SK-MEL-5 (cell line): ENCODE results near the gene PRRG2. TPM values are rescaled to one million over a fixed set of nuclear protein-coding genes. Genes with fewer than 3 reads are reported as not detected.
"Not testable (repeated sequence)": the region's sequence is repeated elsewhere in the genome, so short reads cannot be mapped to it uniquely, and the experiment has no call there.

Experiments used
- DNase-seq: peaks from one replicate; pipeline ENCODE4 v3.0.0-alpha.2; 2016; ENCODE audit warnings: low read depth, low spot score
- in situ Hi-C: cut with HindIII; loops from 2 replicates; pipeline ENCODE4 v1.10.0; 2016; ENCODE audit warnings: low sequenced_read_pairs, high pct_unique_total_duplicates, low pct_unique_long_range_greater_than_20kb
- total RNA-seq: library from RNA; depleted of rRNA; stranded (reverse); fragments of >200 nt; shearing (Covaris generic); gene quantifications from 2 replicates; pipeline ENCODE4 v1.2.3, GENCODE V29; 2014

Gene PRRG2
- total RNA-seq, 1 experiment from 2014 or later = 6.8 TPM

DNA sequence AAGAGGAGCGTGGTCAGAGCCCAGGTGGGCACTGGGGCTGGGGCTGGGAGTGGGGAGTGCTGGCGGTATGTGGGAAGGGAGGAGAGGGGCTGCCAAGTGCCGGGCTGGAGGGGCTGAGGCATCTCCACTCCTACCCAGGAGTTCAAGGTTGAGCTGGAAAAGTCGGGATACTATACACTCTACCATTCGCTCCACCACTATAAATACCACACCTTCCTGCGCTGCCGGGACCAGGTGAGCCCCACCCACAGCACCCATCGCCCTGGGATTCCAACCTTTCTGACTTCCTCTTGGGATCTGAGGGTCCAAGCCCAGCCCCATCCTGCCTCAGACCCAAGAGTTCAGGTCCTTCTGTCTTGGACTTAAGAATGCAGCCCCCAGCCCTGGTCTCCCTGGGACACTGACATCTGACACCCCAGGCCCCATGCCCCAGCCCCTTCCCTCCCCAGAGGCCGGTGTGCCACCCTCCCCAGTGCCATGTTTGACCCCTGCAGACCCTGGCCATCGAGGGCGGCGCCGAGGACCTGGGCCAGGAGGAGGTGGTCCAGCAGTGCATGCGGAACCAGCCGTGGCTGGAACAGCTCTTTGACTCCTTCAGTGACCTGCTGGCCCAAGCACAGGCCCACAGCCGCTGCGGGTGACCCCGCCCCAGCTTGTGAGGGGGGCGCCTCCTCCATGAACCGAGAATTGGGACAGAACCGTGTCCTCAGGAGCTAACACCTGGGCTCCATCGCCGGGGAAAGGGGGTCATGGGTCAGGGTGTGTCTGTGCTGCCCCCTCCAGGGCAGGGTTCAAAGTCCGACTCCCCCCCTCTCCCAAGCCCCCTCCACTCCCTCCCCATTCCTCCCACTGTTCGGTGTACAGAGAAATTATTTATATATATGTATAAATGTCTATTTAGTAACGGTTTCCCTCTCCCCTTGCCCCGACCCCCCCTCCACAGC lies 44.1 kb downstream of the PRRG2 start:
- no peak for DNase-seq
- in situ Hi-C loops = no loop called here

DNA sequence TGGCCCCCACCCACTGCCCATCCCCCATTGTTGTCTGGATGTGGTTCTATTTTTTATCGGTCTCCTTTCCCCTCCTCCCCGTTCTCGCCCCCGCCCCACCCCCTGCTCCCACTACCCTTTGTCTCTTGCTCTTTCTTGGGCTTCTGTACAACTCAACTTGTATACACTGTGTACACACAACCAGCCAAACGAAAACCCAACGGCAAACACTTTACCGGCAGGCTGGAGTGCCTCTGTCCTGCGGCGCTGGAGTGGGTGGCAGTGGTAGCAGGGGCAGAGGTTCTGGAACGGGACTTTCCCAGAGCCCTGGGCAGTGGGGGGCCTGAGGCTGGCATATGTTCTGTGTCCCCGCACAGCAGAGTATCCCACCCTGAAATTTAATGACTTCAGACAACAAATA lies 45.1 kb downstream of the PRRG2 start:
- DNase-seq = no peak
- in situ Hi-C loops = no loop called here

GRCh38 chr19:49629659-49630058 lies 48.5 kb downstream of the PRRG2 start:
- in situ Hi-C loops = no loop called here
- DNase-seq = no peak

DNA sequence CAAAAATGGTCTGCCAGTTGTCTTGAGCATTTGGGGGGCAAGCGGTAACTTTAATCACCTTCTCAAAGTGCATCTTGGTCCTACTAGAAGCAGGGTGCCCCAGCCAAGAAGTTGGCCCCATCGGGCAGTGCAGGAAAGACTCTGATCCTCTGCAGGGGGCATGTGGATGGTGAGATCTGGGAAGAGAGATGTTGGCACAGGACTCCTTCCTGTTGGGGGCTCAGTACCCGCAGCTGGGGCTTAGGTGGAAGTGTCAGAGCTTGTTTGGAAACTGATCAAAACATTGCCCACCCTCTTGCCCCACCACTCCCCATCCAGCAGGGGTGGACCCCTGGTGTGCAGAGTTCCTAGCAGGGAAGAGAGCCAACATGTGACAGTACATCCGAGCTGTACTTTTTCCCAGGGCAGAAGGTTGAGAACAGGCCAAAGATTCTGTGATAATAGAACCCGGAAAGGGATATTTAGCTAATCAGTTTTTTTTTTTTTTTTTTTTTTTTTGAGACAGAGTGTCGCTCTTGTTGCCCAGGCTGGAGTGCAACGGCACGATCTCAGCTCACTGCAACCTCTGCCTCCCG lies 50.0 kb downstream of the PRRG2 start:
- no peak for DNase-seq
- in situ Hi-C loops = no loop called here

DNA sequence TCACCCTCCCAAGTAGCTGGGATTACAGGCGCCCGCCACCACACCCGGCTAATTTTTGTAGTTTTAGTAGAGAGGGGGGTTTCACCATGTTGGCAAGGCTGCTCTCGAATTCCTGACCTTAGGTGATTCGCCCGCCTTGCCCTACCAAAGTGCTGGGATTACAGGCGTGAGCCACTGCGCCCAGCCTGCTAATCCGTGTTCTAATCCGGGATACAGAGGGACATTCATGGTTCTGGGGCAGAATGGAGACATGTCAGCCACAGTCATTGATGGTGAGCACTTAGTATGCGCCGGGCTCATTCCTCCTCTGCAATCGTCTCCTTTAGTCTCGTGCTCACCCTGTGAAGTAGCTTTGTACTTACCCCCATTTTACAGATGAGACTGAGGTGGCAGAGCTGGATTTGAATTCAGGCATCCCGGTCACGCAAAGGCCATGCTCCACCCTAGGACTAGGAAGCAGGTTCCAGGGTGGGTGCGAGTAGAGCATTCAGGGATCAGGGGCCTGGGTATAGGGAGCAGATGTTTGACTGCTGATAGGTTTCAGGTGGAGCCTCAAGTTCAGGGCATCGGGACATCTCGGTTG lies 50.6 kb downstream of the PRRG2 start:
- in situ Hi-C loops = no loop called here
- DNase-seq = no peak

DNA sequence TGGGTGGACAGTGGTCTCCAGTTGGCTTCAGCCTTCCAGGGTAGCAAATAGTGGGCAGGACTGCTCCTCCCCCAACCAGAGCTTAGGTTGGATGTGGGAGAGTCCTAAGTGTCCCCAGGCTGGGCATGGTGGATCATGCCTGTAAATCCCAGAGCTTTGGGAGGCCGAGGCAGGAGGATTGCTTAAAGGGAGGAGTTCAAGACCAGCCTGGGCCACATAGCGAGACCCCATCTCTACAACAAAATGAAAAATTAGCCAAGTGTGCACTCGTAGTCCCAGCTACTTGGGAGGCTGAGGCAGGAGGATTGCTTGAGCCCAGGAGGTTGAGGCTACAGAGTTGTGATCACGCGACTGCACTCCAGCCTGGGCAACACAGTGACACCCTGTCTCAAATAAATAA lies 51.5 kb downstream of the PRRG2 start:
- DNase-seq = no peak
- in situ Hi-C loops = no loop called here

GRCh38 chr19:49633273-49633672 lies 52.2 kb downstream of the PRRG2 start:
- in situ Hi-C loops, DNase-seq: not testable (repeated sequence)

DNA sequence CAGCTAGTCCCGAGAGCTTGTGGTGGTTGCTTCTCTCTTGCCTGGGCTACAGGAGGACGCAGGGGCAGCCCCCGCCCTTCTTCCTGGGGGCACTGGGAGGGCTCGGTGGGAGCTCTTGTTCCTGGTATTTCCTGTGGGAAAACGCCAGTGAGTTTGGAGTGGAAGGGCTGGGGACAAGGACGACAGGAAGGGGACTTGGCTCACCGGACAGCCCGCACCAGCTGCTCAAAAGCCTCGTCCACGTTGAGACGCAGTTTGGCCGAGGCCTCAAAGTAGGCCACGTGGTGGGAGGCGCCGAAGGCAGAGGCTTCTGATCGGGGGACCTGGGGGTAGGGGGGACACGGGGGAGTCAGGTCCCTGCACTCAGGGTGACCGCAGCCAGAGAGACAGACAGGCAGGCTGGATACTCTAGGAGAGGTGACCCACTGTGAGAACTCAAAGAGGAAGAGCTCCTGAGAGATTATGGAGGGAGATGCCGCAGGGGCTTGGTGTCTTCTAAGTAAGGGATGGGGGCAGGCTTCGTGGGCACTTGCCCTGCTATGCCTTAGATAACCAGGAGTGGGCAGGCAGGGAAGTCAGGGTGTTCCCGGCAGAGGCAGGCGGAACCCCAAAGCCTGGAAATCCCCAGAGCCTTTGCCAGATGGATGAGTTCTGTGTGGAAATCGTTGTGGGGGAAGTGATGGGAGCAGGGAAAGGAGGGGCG lies 54.6 kb downstream of the PRRG2 start:
- no peak for DNase-seq
- in situ Hi-C loops = no loop called here

GRCh38 chr19:49636233-49636932 lies 55.3 kb downstream of the PRRG2 start:
- DNase-seq = no peak
- in situ Hi-C loops = no loop called here

DNA sequence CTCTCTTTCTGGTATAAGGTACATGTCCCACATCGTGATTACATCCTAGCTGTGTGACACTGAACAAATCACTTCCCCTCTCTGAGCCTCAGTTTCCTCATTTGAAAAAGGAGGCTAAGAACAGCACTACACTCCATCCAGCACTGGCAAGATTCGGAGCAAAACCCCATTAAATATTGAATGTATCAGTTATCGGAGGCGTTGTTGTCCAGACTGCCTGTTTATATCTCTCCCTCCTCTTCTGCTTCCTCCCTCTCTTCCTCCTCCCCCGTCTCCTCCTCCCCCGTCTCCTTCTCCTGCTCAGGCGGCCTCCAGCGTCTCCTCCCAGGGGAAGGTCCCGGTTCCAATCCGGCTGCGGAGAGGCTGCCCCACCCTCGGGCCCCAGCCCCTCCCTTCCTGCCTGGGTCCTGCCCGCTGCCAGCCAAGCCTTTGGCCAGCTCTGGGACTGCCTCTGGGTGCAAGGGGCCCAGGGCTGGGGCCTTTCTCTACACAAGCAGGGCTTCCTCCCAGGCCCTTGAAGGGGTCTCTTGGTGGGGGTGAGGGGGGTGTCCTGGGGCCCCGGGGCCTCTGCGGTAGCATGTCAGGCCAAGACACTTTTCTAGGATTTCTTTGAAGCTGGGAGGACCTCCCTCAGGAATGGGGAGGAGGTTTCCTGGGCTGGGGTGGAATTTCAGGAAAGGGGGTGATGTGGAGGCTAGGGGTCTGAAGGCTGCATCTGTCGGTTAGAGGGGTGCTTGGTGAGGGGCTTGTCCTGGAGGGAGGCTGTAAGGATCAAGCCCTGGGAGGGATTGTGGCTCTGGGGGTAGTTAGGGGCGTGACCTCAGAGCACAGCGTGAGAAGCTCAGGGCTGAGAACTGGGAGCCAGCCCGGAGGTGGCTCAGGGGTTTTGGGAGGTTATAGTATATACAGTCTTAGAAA lies 57.0 kb downstream of the PRRG2 start:
- in situ Hi-C loops = no loop called here
- DNase-seq = peak; percentile 69

DNA sequence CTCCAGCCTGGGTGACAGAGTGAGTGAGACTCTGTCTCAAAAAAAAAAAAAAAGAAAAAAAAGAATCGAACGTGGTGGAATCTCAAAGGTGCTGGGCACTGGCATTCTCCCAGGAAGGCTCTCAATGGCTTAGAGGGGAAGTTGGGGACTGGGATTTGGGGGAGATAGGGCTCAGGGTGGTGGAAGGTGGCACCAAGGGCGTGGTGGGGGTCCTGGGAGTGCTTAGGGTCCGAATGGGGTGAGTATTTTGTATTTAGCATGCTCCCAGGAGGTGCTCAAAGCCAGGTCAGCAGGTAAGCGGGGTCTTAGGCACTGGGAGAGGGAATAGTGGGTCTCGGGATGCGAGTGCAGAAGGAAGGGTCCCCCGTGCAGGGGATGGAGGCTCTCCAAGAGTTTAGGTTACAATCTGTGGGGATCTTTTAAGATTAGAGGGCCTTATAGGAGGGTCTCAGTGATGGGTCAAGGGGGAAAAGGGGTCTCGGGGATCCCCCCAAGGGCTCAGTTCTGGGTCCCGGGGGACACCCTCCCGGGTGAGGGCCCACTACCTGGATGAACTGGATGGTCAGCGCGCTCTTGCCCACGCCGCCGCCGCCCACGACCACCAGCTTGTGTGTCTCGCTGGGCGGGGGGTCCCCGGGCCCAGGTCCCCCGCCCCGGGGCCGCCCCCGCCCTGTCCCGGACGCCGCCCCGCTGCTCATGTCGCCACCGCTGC lies 58.4 kb downstream of the PRRG2 start:
- in situ Hi-C loops = no loop called here

GRCh38 chr19:49640113-49640898 lies 59.2 kb downstream of the PRRG2 start, which contains the start of gene RRAS:
TSS of gene RRAS (minus strand) at chr19:49640143. CDS start at chr19:49640098, 45 bp downstream.
- in situ Hi-C loops = no loop called here
- DNase-seq = peak; percentile 99

More for the DNA sequence above, 58.4 kb downstream of the PRRG2 start:
- DNase-seq = no peak
